SJSA1 (cell line): ENCODE results near the gene ZBTB7C. TPM values are rescaled to one million over a fixed set of nuclear protein-coding genes. Genes with fewer than 3 reads are reported as not detected.

Experiments used
- DNase-seq, 2 experiments: peaks; one replicate each; pipeline ENCODE4 v3.0.0-alpha.2; 2015 to 2020; ENCODE audit warnings: low spot score in 2 of 2, low read depth in 1 of 2
- H3K27ac ChIP-seq: fragments of 250-450 bp; sonication (Bioruptor Pico); 2 replicates; pipeline ENCODE4 v1.5.1; 2020; ENCODE audit warnings: mild to moderate bottlenecking, moderate library complexity
- H3K27me3 ChIP-seq: fragments of 250-450 bp; sonication (Bioruptor Pico); replicated peaks from 2 replicates; pipeline ENCODE4 v1.5.1; 2020; ENCODE audit warnings: mild to moderate bottlenecking, moderate library complexity
- H3K36me3 ChIP-seq: fragments of 250-450 bp; sonication (Bioruptor Pico); 2 replicates; pipeline ENCODE4 v1.5.1; 2020; ENCODE audit warnings: mild to moderate bottlenecking
- H3K4me1 ChIP-seq: fragments of 250-450 bp; sonication (Bioruptor Pico); replicated peaks from 2 replicates; pipeline ENCODE4 v1.6.1; 2021; ENCODE audit warnings: mild to moderate bottlenecking
- H3K4me3 ChIP-seq: fragments of 250-450 bp; sonication (Bioruptor Pico); 2 replicates; pipeline ENCODE4 v1.5.1; 2020; ENCODE audit warnings: mild to moderate bottlenecking
- H3K9me3 ChIP-seq: fragments of 250-450 bp; sonication (Bioruptor Pico); replicated peaks from 2 replicates; pipeline ENCODE4 v1.5.1; 2020; ENCODE audit warnings: mild to moderate bottlenecking
- total RNA-seq: library from RNA; depleted of rRNA; stranded (reverse); fragments of >200 nt; shearing (Covaris generic); gene quantifications from 2 replicates; pipeline ENCODE4 v1.2.3, GENCODE V29; 2014

Gene ZBTB7C
- total RNA-seq, 1 experiment from 2014 or later, result 0.50 TPM

GRCh38 chr18:48184118-48184517, 225.1 kb downstream of the ZBTB7C start:
- Histone ChIP-seq H3K27ac (no peak overlapping the region), H3K36me3 (no peaks in the 10 kb centered on the region), H3K4me1 (no peaks in the 10 kb centered on the region), H3K9me3 (no peaks in the 10 kb centered on the region), H3K4me3 (no peak overlapping the region), H3K27me3 (peaks cover 20% of the 10 kb centered on the region)
- no peak for DNase-seq

GRCh38 chr18:48183613-48184012, 225.6 kb downstream of the ZBTB7C start:
- no peak overlapping the region for H3K4me3 ChIP-seq
- no peaks in the 10 kb centered on the region for H3K36me3 ChIP-seq
- H3K4me1 ChIP-seq, result no peaks in the 10 kb centered on the region
- peaks cover 20% of the 10 kb centered on the region for H3K27me3 ChIP-seq
- H3K27ac ChIP-seq, result no peak overlapping the region
- no peaks in the 10 kb centered on the region for H3K9me3 ChIP-seq
- DNase-seq, result no peak

GRCh38 chr18:48182779-48183178, 226.4 kb downstream of the ZBTB7C start:
- H3K9me3 ChIP-seq, result no peaks in the 10 kb centered on the region
- DNase-seq, result no peak
- no peaks in the 10 kb centered on the region for H3K4me1 ChIP-seq
- no peak overlapping the region for H3K4me3 ChIP-seq
- H3K36me3 ChIP-seq, result no peaks in the 10 kb centered on the region
- H3K27ac ChIP-seq, result no peak overlapping the region
- peaks cover 20% of the 10 kb centered on the region for H3K27me3 ChIP-seq

DNA sequence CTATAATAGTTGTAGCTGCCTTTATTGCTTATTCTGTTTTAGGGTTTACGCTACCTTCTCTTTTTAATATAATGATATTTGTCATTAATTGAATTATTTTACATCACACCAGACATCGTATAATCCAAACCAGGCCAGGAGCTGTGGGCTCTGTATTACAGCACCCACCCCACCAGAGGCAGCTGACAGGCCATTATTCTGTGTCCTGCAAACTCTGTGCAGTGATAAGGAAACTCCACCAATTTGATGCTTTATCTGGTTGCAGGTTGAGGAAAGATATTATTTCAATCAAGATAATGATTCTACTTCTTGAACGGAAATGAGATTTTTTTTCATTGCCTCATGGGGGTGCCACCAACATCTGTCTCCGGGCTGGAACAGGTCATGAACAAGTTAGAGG, 227.3 kb downstream of the ZBTB7C start:
- no peak for DNase-seq
- no peak overlapping the region for H3K27ac ChIP-seq
- H3K4me1 ChIP-seq, result no peaks in the 10 kb centered on the region
- peaks cover 14% of the 10 kb centered on the region for H3K27me3 ChIP-seq
- no peaks in the 10 kb centered on the region for H3K36me3 ChIP-seq
- no peak overlapping the region for H3K4me3 ChIP-seq
- H3K9me3 ChIP-seq, result no peaks in the 10 kb centered on the region

- Histone ChIP-seq H3K4me3 (no peak overlapping the region), H3K27me3 (peaks cover 11% of the 10 kb centered on the region), H3K4me1 (no peaks in the 10 kb centered on the region), H3K36me3 (no peaks in the 10 kb centered on the region), H3K9me3 (no peaks in the 10 kb centered on the region), H3K27ac (no peak overlapping the region)
- DNase-seq, result no peak
Observed at GRCh38 chr18:48181087-48181823, 227.9 kb downstream of the ZBTB7C start.

DNA sequence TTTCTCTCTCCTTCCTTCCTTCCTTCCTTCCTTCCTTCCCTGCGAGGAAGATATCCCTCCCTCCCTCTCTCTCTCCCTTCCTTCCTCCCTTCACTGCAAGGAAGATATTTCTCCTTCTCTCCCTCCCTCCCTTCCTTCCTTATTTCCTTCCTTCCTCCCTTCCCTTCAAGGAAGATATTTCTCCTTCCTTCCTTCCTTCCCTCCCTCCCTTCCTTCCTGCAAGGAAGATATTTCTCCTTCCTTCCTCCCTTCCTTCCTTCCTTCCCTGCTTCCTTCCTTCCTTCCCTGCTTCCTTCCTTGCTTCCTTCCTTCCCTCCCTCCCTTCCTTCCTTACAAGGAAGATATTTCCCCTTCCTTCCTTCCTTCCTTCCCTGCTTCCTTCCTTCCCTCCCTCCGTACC, 229.5 kb downstream of the ZBTB7C start:
- DNase-seq, result no peak
- no peak overlapping the region for H3K4me3 ChIP-seq
- H3K9me3 ChIP-seq, result no peaks in the 10 kb centered on the region
- H3K4me1 ChIP-seq, result no peaks in the 10 kb centered on the region
- H3K27ac ChIP-seq, result no peak overlapping the region
- peaks cover 19% of the 10 kb centered on the region for H3K27me3 ChIP-seq
- no peaks in the 10 kb centered on the region for H3K36me3 ChIP-seq

- Histone ChIP-seq H3K36me3 (no peaks in the 10 kb centered on the region), H3K27me3 (peaks cover 23% of the 10 kb centered on the region), H3K27ac (no peak overlapping the region), H3K4me1 (no peaks in the 10 kb centered on the region), H3K4me3 (no peak overlapping the region), H3K9me3 (no peaks in the 10 kb centered on the region)
- DNase-seq, result no peak
Observed at GRCh38 chr18:48179001-48179400, 230.2 kb downstream of the ZBTB7C start.

DNA sequence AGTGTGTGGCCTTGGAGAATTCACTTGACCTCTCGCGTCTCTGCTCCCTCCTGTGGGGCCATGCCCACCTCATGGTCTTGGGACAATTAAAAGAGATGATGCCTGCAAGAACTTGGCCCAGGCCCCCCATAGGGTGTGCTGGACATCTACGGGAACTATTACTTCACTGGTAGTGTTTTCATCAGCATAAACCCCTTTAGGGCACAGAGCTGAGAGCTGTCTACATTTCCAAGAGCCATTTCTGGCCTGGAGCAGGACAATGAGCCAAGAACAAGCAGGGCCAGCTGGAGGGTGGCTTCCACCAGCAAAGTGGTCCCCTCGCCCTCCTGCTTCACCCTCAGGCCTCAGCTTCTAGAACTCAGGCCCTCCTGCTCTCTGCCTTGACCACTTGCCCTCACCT, 232.3 kb downstream of the ZBTB7C start:
- Histone ChIP-seq H3K9me3 (no peaks in the 10 kb centered on the region), H3K27ac (no peak overlapping the region), H3K4me1 (no peaks in the 10 kb centered on the region), H3K4me3 (no peak overlapping the region), H3K36me3 (no peaks in the 10 kb centered on the region), H3K27me3 (peaks cover 15% of the 10 kb centered on the region)
- DNase-seq, result no peak

GRCh38 chr18:48173557-48173956, 235.6 kb downstream of the ZBTB7C start:
- Histone ChIP-seq H3K27ac (no peak overlapping the region), H3K9me3 (no peaks in the 10 kb centered on the region), H3K27me3 (peaks cover 26% of the 10 kb centered on the region), H3K4me1 (no peaks in the 10 kb centered on the region), H3K36me3 (no peaks in the 10 kb centered on the region), H3K4me3 (no peak overlapping the region)
- no peak for DNase-seq

- Histone ChIP-seq H3K27me3 (peaks cover 30% of the 10 kb centered on the region), H3K27ac (no peak overlapping the region)
- no peak for DNase-seq
Observed at GRCh38 chr18:48172226-48173006, 236.8 kb downstream of the ZBTB7C start.

DNA sequence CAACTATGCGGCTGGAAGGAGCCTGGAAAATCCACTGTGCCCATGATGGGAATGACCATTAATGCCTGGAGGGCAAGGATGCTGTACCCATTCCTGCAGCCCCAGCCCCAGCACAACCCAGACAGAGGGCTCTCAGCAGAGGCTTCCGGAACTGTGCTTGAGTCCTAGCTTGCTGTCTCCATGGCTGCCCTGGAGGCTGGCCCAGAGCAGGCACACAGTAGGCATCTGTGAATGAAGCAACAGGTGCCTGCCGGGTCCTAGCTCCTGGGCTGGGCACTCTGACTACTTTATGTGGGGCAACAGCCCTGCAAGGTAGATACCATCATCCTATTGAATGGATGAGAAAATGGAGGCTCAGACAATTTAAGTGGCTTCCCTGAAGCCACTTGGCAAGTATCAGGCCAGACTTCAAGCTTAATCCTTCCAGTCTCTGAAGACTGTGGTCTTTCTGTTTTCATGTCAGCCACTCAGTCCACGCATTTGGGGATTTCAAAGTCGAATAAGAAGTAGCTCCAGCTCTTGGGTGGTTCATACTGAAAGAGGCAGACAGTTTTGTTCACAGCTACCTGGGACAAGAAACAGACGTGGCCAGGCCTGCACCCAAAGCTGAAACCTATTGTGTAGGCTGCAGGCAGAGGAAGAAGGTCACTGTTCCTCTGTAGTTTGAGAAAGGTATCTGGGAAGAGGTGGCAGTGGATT, 237.5 kb downstream of the ZBTB7C start:
- no peak for DNase-seq

More at GRCh38 chr18:48172226-48173006, 236.8 kb downstream of the ZBTB7C start:
- H3K9me3 ChIP-seq, result no peaks in the 10 kb centered on the region
- no peak overlapping the region for H3K4me3 ChIP-seq
- no peaks in the 10 kb centered on the region for H3K4me1 ChIP-seq
- H3K36me3 ChIP-seq, result no peaks in the 10 kb centered on the region

DNA sequence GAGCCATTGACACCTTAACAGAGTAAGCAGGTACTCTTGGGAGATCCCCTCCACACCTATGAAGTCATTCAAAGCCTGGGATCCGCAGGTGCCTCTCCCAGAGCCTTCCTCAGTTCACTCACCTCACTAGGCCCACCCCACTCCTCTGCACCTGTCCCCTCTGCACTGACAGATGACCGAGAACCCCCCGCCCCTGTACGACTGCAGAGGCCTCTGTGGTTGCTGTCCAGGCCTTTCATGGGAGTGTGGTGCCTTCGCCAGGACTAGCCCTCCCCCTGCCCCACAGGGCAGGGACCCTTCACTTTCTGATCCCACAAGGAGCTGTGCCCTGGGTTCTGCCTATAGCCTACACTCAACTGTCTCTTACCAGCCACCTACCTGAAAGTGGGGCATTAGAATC, 238.5 kb downstream of the ZBTB7C start:
- H3K27me3 ChIP-seq, result peaks cover 23% of the 10 kb centered on the region
- DNase-seq, result no peak
- H3K4me1 ChIP-seq, result no peaks in the 10 kb centered on the region
- H3K4me3 ChIP-seq, result no peak overlapping the region
- no peaks in the 10 kb centered on the region for H3K36me3 ChIP-seq
- no peaks in the 10 kb centered on the region for H3K9me3 ChIP-seq
- H3K27ac ChIP-seq, result no peak overlapping the region

More for the DNA sequence above, 237.5 kb downstream of the ZBTB7C start:
- Histone ChIP-seq H3K9me3 (no peaks in the 10 kb centered on the region), H3K4me1 (no peaks in the 10 kb centered on the region), H3K27ac (no peak overlapping the region), H3K36me3 (no peaks in the 10 kb centered on the region), H3K27me3 (peaks cover 30% of the 10 kb centered on the region), H3K4me3 (no peak overlapping the region)

DNA sequence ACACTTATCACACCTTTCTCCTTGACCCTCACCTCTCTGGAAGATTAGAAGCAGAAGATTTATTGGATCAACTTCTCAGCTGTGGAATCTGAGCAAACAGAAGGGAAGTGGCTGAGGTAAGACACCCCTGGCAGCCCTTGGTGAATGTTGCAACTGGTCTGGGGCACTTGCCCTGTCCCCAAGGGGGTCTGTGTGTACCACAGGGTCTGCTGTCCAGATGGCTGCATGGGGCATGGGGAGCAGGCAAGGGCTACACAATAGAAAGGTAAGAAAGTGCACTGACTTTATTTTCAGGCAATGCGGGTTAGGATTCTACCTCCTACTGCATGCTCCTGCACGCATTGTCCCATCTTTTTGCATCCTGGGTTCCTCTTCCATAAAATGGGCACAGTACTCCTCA, 240.3 kb downstream of the ZBTB7C start:
- H3K4me3 ChIP-seq, result no peak overlapping the region
- no peaks in the 10 kb centered on the region for H3K9me3 ChIP-seq
- no peak for DNase-seq
- H3K36me3 ChIP-seq, result no peaks in the 10 kb centered on the region
- H3K27me3 ChIP-seq, result peaks cover 19% of the 10 kb centered on the region; the same call in 1 of the 2 replicates
- H3K27ac ChIP-seq, result no peak overlapping the region
- H3K4me1 ChIP-seq, result no peaks in the 10 kb centered on the region

GRCh38 chr18:48167897-48168253, 241.3 kb downstream of the ZBTB7C start:
- no peaks in the 10 kb centered on the region for H3K9me3 ChIP-seq
- H3K27ac ChIP-seq, result no peak overlapping the region
- H3K27me3 ChIP-seq, result peaks cover 19% of the 10 kb centered on the region; the same call in 1 of the 2 replicates
- DNase-seq, result no peak
- H3K4me1 ChIP-seq, result no peaks in the 10 kb centered on the region
- no peak overlapping the region for H3K4me3 ChIP-seq
- H3K36me3 ChIP-seq, result no peaks in the 10 kb centered on the region
